Measurements from ENCODE around the gene ADGRG6. TPM values are rescaled to one million over a fixed set of nuclear protein-coding genes. Genes with fewer than 3 reads are reported as not detected.

The ADGRG6 gene
- total and polyA plus RNA-seq, 10 donors = 0.24 to 29.0 (median 15.4) TPM

- Histone ChIP-seq H3K9me3 (peaks cover 0 to 3% (median 0%) of the 10 kb centered on the region in 8 donors), H3K27me3 (replicated peaks in 1 of 7) (peaks cover 0 to 39% (median 19%) of the 10 kb centered on the region in 7 donors), H3K4me3 (no peak overlapping the region), H3K27ac (no peak overlapping the region), H3K4me1 (peaks cover 3 to 22% (median 15%) of the 10 kb centered on the region in 6 donors), H3K36me3 (no peaks in the 10 kb centered on the region)
- DNase-seq = no peak
- 95 to 98% (median 96%) methylated on average over 3 of the region's 3 CpGs for WGBS, 5 donors
- TF ChIP-seq CTCF (IDR thresholded peaks at IDR 0.05 in 8 of 11, conservative IDR thresholded peaks at IDR 0.05 in 3 of 11) (no peak), POLR2A (IDR thresholded peaks at IDR 0.05) (no peak), POLR2AphosphoS5 (IDR thresholded peaks at IDR 0.05) (no peak)
- intact Hi-C loops (cut with DNase I; ENCODE audit: low total_unique reads) = no loop called here
These were observed 1.5 kb upstream of the ADGRG6 start for GRCh38 chr6:142300302-142300701.

GRCh38 chr6:142300758-142301650 lies 803 bp upstream of the ADGRG6 start:
- H3K4me1 ChIP-seq = peaks cover 3 to 22% (median 15%) of the 10 kb centered on the region in 6 donors
- H3K36me3 ChIP-seq = no peaks in the 10 kb centered on the region
- no peak for DNase-seq
- TF ChIP-seq POLR2AphosphoS5 (IDR thresholded peaks at IDR 0.05) = no peak
- no peak for TF ChIP-seq CTCF (IDR thresholded peaks at IDR 0.05 in 8 of 11, conservative IDR thresholded peaks at IDR 0.05 in 3 of 11)
- no peak for TF ChIP-seq POLR2A (IDR thresholded peaks at IDR 0.05)
- peaks cover 0 to 3% (median 0%) of the 10 kb centered on the region in 8 donors for H3K9me3 ChIP-seq
- H3K4me3 ChIP-seq = peak overlapping the region; percentile 49 to 77 (median 53)
- peaks cover 0 to 39% (median 19%) of the 10 kb centered on the region in 7 donors for H3K27me3 ChIP-seq (replicated peaks in 1 of 7)
- peak overlapping the region in 6 of 8 donors; percentile 25 to 63 (median 45) for H3K27ac ChIP-seq
- intact Hi-C loops (cut with DNase I; ENCODE audit: low total_unique reads) = no loop called here
- 9 to 19% (median 11%) methylated on average over 24 to 31 of the region's 31 CpGs for WGBS, 5 donors

- no peak for DNase-seq
- H3K4me1 ChIP-seq = peaks cover 3 to 22% (median 15%) of the 10 kb centered on the region in 6 donors
- peaks cover 0 to 3% (median 0%) of the 10 kb centered on the region in 8 donors for H3K9me3 ChIP-seq
- TF ChIP-seq POLR2AphosphoS5 (IDR thresholded peaks at IDR 0.05) = no peak
- TF ChIP-seq CTCF (IDR thresholded peaks at IDR 0.05 in 8 of 11, conservative IDR thresholded peaks at IDR 0.05 in 3 of 11) = no peak
- TF ChIP-seq POLR2A (IDR thresholded peaks at IDR 0.05) = no peak
- H3K27ac ChIP-seq = peak overlapping the region in 2 of 8 donors; percentile 58 to 63
- intact Hi-C loops (cut with DNase I; ENCODE audit: low total_unique reads) = no loop called here
- peak overlapping the region; percentile 49 to 77 (median 53) for H3K4me3 ChIP-seq
- WGBS, 5 donors = 60 to 70% (median 65%) methylated on average over 18 of the region's 18 CpGs
- peaks cover 0 to 47% (median 19%) of the 10 kb centered on the region in 7 donors for H3K27me3 ChIP-seq (replicated peaks in 1 of 7)
- H3K36me3 ChIP-seq = no peaks in the 10 kb centered on the region
These were observed 791 bp downstream of the ADGRG6 start for GRCh38 chr6:142302421-142303175.
